RPMI8226 (cell line): ENCODE measurements around the gene BEX4.

Experiments used
- DNase-seq: peaks from one replicate; pipeline ENCODE4 v3.0.0-alpha.2; 2015

Gene BEX4

GRCh38 chrX:103240155-103240554 is 25.2 kb downstream of the BEX4 start:
- DNase-seq, result no peak

GRCh38 chrX:103248553-103248952 is 33.6 kb downstream of the BEX4 start:
- DNase-seq, result peak; percentile 15

- DNase-seq, result no peak
Measured at GRCh38 chrX:103249805-103250204, 34.9 kb downstream of the BEX4 start.

- no peak for DNase-seq
Measured at GRCh38 chrX:103250977-103251376, 36.1 kb downstream of the BEX4 start.

GRCh38 chrX:103253608-103254007 is 38.7 kb downstream of the BEX4 start:
- no peak for DNase-seq

- peak; percentile 12 for DNase-seq
Measured at GRCh38 chrX:103254171-103254824, 39.4 kb downstream of the BEX4 start.

- peak; percentile 40 for DNase-seq
Measured at GRCh38 chrX:103254921-103255493, 40.1 kb downstream of the BEX4 start, which contains the start of gene TCEAL8. TSS of gene TCEAL8 (minus strand) at chrX:103255155. CDS start at chrX:103253979, 1,176 bp downstream.

- DNase-seq, result no peak
Measured at GRCh38 chrX:103256651-103257050, 41.7 kb downstream of the BEX4 start.

- no peak for DNase-seq
Measured at GRCh38 chrX:103258275-103258674, 43.4 kb downstream of the BEX4 start.
